Prostate gland (tissue), 2 donors: ENCODE data around the gene KPTN. TPM values are rescaled to one million over a fixed set of nuclear protein-coding genes. Genes with fewer than 3 reads are reported as not detected.

ENCODE experiments used
- DNase-seq: peaks from one replicate; pipeline ENCODE4 v3.0.0-alpha.2; 2019; ENCODE audit warnings: low spot score
- H3K27ac ChIP-seq, 2 donors: fragments of 200-600 bp; sonication (generic); 2 replicates each; pipeline ENCODE4 v1.5.1; 2017 to 2019
- H3K27me3 ChIP-seq: fragments of 200-600 bp; sonication (generic); replicated peaks from 2 replicates; pipeline ENCODE4 v1.5.1; 2019; ENCODE audit not compliant: insufficient read depth
- H3K36me3 ChIP-seq, 2 donors: fragments of 200-600 bp; sonication (generic); 1 replicate in 1 of 2; 2 replicates in 1 of 2; pipeline versions ENCODE4 v1.5.1 to v1.8.1; 2017 to 2019
- H3K4me1 ChIP-seq: fragments of 200-600 bp; sonication (generic); replicated peaks from 2 replicates; pipeline ENCODE4 v1.5.1; 2019
- H3K4me3 ChIP-seq, 2 donors: fragments of 200-600 bp; sonication (generic); 2 replicates each; pipeline ENCODE4 v1.5.1; 2017 to 2019
- H3K9me3 ChIP-seq: fragments of 200-600 bp; sonication (generic); 2 replicates; pipeline ENCODE4 v1.5.1; 2017
- POLR2A ChIP-seq: fragments of 450-650 bp; IDR thresholded peaks from one replicate; pipeline ENCODE4 v1.6.1; 2016; ENCODE audit warnings: antibody characterized with exemption, mild to moderate bottlenecking
- POLR2AphosphoS5 ChIP-seq: sonication (generic); formaldehyde crosslinking; IDR thresholded peaks from one replicate; pipeline ENCODE4 v1.6.1; 2017; ENCODE audit warnings: antibody characterized with exemption
- WGBS: methylation state at CpG from one replicate; pipeline ENCODE4 v1.1.5; 2018; 5-methylcytosine and 5-hydroxymethylcytosine counted together
- intact Hi-C: fragments of 100-400 bp; cut with DNase I; formaldehyde crosslinking; loops from one replicate; pipeline ENCODE4 v1.14.2; 2022
- total RNA-seq, 2 donors: library from RNA; depleted of rRNA; stranded (reverse); fragments of >200 nt; gene quantifications; one replicate each; pipeline ENCODE4 v1.1.0, GENCODE V29; 2016
- TF ChIP-seq, protein P1 (sequence below), 4 experiments: fragments of 200-600 bp in 2 of 4; fragments of 450-650 bp in 2 of 4; sonication (generic) in 2 of 4; IDR thresholded peaks; 1 replicate in 3 of 4; 2 replicates in 1 of 4; pipeline ENCODE4 v1.5.1; 2016 to 2019; ENCODE audit warnings: antibody characterized with exemption in 4 of 4, mild to moderate bottlenecking in 2 of 4, moderate library complexity in 2 of 4

Gene KPTN
- total RNA-seq, 2 donors from 2014 or later, result 8.8 to 9.0 TPM

GRCh38 chr19:47476438-47476972 lies 7.5 kb downstream of the KPTN start:
- intact Hi-C loops, result no loop called here
- WGBS, result 88% methylated on average over 17 of the region's 17 CpGs
- H3K4me3 ChIP-seq, result no peak overlapping the region
- TF ChIP-seq, protein P1, sequence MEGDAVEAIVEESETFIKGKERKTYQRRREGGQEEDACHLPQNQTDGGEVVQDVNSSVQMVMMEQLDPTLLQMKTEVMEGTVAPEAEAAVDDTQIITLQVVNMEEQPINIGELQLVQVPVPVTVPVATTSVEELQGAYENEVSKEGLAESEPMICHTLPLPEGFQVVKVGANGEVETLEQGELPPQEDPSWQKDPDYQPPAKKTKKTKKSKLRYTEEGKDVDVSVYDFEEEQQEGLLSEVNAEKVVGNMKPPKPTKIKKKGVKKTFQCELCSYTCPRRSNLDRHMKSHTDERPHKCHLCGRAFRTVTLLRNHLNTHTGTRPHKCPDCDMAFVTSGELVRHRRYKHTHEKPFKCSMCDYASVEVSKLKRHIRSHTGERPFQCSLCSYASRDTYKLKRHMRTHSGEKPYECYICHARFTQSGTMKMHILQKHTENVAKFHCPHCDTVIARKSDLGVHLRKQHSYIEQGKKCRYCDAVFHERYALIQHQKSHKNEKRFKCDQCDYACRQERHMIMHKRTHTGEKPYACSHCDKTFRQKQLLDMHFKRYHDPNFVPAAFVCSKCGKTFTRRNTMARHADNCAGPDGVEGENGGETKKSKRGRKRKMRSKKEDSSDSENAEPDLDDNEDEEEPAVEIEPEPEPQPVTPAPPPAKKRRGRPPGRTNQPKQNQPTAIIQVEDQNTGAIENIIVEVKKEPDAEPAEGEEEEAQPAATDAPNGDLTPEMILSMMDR (IDR thresholded peaks at IDR 0.05), result no peak
- TF ChIP-seq POLR2A, result no peak
- TF ChIP-seq POLR2AphosphoS5, result no peak
- DNase-seq, result no peak
- H3K4me1 ChIP-seq, result no peaks in the 10 kb centered on the region
- no peaks in the 10 kb centered on the region for H3K36me3 ChIP-seq
- no peak overlapping the region for H3K27ac ChIP-seq
- H3K27me3 ChIP-seq, result no peaks in the 10 kb centered on the region
- H3K9me3 ChIP-seq, result no peaks in the 10 kb centered on the region

DNA sequence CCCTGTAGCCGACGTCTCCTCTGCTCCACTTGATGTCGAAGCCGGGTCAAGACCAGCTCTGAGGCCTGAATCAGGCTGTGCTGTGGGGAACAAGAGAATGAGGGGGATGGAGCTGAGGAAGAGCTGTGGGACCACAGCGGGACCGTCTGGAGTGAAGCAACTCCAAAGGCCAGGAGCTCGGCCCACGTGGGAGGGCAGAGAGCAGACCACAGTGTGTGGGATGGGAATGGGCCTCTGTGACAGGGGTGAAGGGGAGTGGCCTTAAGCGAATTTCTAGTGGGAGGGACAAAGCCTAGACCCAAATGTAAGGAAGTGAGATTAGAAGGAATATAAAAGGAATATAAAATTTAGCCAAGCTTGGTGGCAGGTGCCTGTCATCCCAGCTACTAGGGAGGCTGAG lies 8.6 kb downstream of the KPTN start:
- TF ChIP-seq, protein P1 (IDR thresholded peaks at IDR 0.05), result no peak
- no peak for TF ChIP-seq POLR2AphosphoS5
- TF ChIP-seq POLR2A, result no peak
- H3K27ac ChIP-seq, result no peak overlapping the region
- no peaks in the 10 kb centered on the region for H3K4me1 ChIP-seq
- intact Hi-C loops, result no loop called here
- H3K4me3 ChIP-seq, result no peak overlapping the region
- DNase-seq, result no peak
- H3K9me3 ChIP-seq, result no peaks in the 10 kb centered on the region
- peaks cover 2% of the 10 kb centered on the region for H3K27me3 ChIP-seq
- WGBS, result 76% methylated on average over 9 of the region's 9 CpGs
- no peaks in the 10 kb centered on the region for H3K36me3 ChIP-seq

GRCh38 chr19:47473336-47473735 lies 10.7 kb downstream of the KPTN start:
- TF ChIP-seq, protein P1 (IDR thresholded peaks at IDR 0.05), result no peak
- no peak for TF ChIP-seq POLR2AphosphoS5
- no peak for TF ChIP-seq POLR2A
- Histone ChIP-seq H3K4me3 (no peak overlapping the region), H3K27me3 (peaks cover 2% of the 10 kb centered on the region), H3K36me3 (no peaks in the 10 kb centered on the region), H3K27ac (no peak overlapping the region), H3K9me3 (no peaks in the 10 kb centered on the region), H3K4me1 (no peaks in the 10 kb centered on the region)
- no peak for DNase-seq
- intact Hi-C loops, result no loop called here
- 78% methylated on average over 9 of the region's 10 CpGs for WGBS

DNA sequence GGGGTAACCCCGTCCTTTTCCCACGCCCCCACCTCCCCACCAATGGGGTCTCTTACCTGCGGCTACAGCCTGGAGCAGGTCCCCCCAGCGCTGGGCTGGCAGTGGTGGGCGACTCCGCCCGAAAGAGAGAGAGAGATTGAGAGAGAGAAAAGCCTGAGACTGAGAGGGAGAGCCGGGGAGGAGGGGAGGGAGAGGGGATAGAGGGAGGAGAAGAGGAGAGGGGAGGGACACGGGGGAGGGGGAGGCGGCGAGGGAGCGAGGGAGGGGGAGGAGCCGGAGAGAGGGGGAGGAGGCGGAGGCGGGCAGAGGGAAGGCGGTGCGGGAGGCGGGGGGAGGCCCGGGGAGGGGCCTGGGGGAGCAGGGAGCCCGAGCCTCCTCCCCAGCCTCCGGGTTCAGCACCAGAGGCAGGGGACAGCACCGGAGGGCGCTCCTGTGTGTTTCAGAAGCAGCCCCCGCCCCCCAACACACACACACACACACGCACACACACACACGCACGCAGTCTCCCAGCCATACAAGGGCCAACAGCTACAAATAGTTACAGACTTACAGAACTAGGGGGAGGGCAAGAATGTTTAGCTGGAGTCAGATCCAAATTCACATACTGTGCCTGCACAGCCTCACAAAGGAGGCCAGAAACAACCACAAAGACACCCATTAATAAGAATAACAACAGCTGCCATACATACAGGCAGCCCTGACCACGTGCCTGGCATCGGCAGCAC lies 12.1 kb downstream of the KPTN start, which contains the start of gene SLC8A2:
TSS of gene SLC8A2 (minus strand) at position 161 of the 725 bp plus-strand sequence. CDS start 5,490 bp downstream, outside the sequence.
- H3K27me3 ChIP-seq, result peaks cover 2% of the 10 kb centered on the region
- no peak within 1 kb of the TSS for H3K27ac ChIP-seq
- WGBS, result 5% methylated on average over 20 of the region's 29 CpGs
- H3K4me1 ChIP-seq, result no peaks in the 10 kb centered on the region
- no peaks in the 10 kb centered on the region for H3K36me3 ChIP-seq
- DNase-seq, result peak; percentile 49
- H3K9me3 ChIP-seq, result no peaks in the 10 kb centered on the region
- intact Hi-C loops, result no loop called here
- no peak within 1 kb of the TSS for H3K4me3 ChIP-seq
- TF ChIP-seq POLR2AphosphoS5, result no peak
- TF ChIP-seq, protein P1 (IDR thresholded peaks at IDR 0.05), result no peak
- no peak for TF ChIP-seq POLR2A

DNA sequence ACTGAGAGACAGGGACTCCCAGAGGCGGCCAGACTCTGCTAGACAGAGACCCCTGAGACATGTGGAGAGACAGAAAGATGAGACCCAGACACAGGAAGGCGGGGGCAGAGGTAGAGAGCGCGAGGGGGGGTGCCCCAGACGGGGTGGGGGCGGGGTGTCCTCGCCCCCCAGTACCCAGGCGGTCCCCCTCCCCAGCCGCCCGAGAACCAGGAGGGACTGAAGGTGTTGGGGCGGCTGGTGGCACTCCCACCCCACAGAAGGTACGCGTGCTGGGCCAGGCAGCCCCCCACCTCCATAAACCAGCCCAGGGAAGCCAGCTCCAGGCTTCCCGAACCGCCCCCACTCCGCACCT lies 12.7 kb downstream of the KPTN start:
- WGBS, result 3% methylated on average over 13 of the region's 16 CpGs
- Histone ChIP-seq H3K9me3 (no peaks in the 10 kb centered on the region), H3K27ac (no peak overlapping the region), H3K27me3 (peaks cover 2% of the 10 kb centered on the region), H3K4me1 (no peaks in the 10 kb centered on the region), H3K36me3 (no peaks in the 10 kb centered on the region), H3K4me3 (no peak overlapping the region)
- no peak for TF ChIP-seq POLR2AphosphoS5
- no peak for TF ChIP-seq POLR2A
- TF ChIP-seq, protein P1 (IDR thresholded peaks at IDR 0.05), result no peak
- DNase-seq, result no peak
- intact Hi-C loops, result no loop called here
